ENCODE measurements around the gene ANTKMT. TPM values are rescaled to one million over a fixed set of nuclear protein-coding genes. Genes with fewer than 3 reads are reported as not detected.

ANTKMT gene
- polyA plus RNA-seq, 1 donor from 2014 or later = 73.4 TPM

GRCh38 chr16:760545-761343 is 39.8 kb downstream of the ANTKMT start, which contains the start of gene MSLN:
MSLN (plus strand) TSS chr16:760734; CDS start chr16:762681, 1,947 bp downstream.
- Histone ChIP-seq H3K9me2 (ENCODE audit: insufficient read depth, low read length) (no peaks in the 10 kb centered on the region), H3K79me2 (replicated peaks; ENCODE audit: insufficient read depth, low read length) (no peaks in the 10 kb centered on the region), H3F3A (ENCODE audit: insufficient read depth, low read length, poor library complexity, severe bottlenecking) (no peaks in the 10 kb centered on the region), H4K20me1 (ENCODE audit: insufficient read depth) (no peaks in the 10 kb centered on the region), H3K4me2 (ENCODE audit: low read length) (no peak within 1 kb of the TSS), H2AFZ (ENCODE audit: low read depth, low read length) (no peak within 1 kb of the TSS), H3K9me3 (ENCODE audit: low read length) (peaks cover 4% of the 10 kb centered on the region), H3K36me3 (ENCODE audit: insufficient read depth, low read length) (no peaks in the 10 kb centered on the region), H3K27ac (ENCODE audit: low read length) (no peak within 1 kb of the TSS), H3K27me3 (ENCODE audit: insufficient read depth, low read depth, low read length) (no peaks in the 10 kb centered on the region), H3K9ac (ENCODE audit: low read length) (no peak within 1 kb of the TSS), H3K4me3 (ENCODE audit: low read length) (no peak within 1 kb of the TSS)
- TF ChIP-seq POLR2AphosphoS5 (IDR thresholded peaks at IDR 0.05) (no peak), SMC3 (conservative IDR thresholded peaks at IDR 0.05; ENCODE audit: poor library complexity) (no peak), EP300 (conservative IDR thresholded peaks at IDR 0.05; ENCODE audit: poor library complexity, severe bottlenecking) (no peak), MXI1 (conservative IDR thresholded peaks at IDR 0.05; ENCODE audit: poor library complexity, severe bottlenecking) (no peak), EZH2 (IDR thresholded peaks at IDR 0.05; ENCODE audit: borderline replicate concordance, insufficient read depth, low read length, poor library complexity, severe bottlenecking) (no peak), RAD21 (conservative IDR thresholded peaks at IDR 0.05) (no peak), REST (IDR thresholded peaks at IDR 0.05; ENCODE audit: borderline replicate concordance) (no peak), TAF1 (IDR thresholded peaks at IDR 0.05; ENCODE audit: low read depth) (no peak)
- TF ChIP-seq, protein P1, sequence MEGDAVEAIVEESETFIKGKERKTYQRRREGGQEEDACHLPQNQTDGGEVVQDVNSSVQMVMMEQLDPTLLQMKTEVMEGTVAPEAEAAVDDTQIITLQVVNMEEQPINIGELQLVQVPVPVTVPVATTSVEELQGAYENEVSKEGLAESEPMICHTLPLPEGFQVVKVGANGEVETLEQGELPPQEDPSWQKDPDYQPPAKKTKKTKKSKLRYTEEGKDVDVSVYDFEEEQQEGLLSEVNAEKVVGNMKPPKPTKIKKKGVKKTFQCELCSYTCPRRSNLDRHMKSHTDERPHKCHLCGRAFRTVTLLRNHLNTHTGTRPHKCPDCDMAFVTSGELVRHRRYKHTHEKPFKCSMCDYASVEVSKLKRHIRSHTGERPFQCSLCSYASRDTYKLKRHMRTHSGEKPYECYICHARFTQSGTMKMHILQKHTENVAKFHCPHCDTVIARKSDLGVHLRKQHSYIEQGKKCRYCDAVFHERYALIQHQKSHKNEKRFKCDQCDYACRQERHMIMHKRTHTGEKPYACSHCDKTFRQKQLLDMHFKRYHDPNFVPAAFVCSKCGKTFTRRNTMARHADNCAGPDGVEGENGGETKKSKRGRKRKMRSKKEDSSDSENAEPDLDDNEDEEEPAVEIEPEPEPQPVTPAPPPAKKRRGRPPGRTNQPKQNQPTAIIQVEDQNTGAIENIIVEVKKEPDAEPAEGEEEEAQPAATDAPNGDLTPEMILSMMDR (IDR thresholded peaks at IDR 0.05; ENCODE audit: poor library complexity, severe bottlenecking) = no peak

- Histone ChIP-seq H3F3A (ENCODE audit: insufficient read depth, low read length, poor library complexity, severe bottlenecking) (no peaks in the 10 kb centered on the region), H3K27me3 (ENCODE audit: insufficient read depth, low read depth, low read length) (no peaks in the 10 kb centered on the region), H3K27ac (ENCODE audit: low read length) (no peak overlapping the region), H3K9me3 (ENCODE audit: low read length) (no peaks in the 10 kb centered on the region), H3K79me2 (replicated peaks; ENCODE audit: insufficient read depth, low read length) (no peaks in the 10 kb centered on the region), H3K4me2 (ENCODE audit: low read length) (no peak overlapping the region), H2AFZ (ENCODE audit: low read depth, low read length) (no peak overlapping the region), H3K4me3 (ENCODE audit: low read length) (no peak overlapping the region), H3K36me3 (ENCODE audit: insufficient read depth, low read length) (no peaks in the 10 kb centered on the region), H3K9ac (ENCODE audit: low read length) (no peak overlapping the region), H4K20me1 (ENCODE audit: insufficient read depth) (no peaks in the 10 kb centered on the region), H3K9me2 (ENCODE audit: insufficient read depth, low read length) (no peaks in the 10 kb centered on the region)
- TF ChIP-seq TAF1 (IDR thresholded peaks at IDR 0.05; ENCODE audit: low read depth) (no peak), EZH2 (IDR thresholded peaks at IDR 0.05; ENCODE audit: borderline replicate concordance, insufficient read depth, low read length, poor library complexity, severe bottlenecking) (no peak), REST (IDR thresholded peaks at IDR 0.05; ENCODE audit: borderline replicate concordance) (no peak), POLR2AphosphoS5 (IDR thresholded peaks at IDR 0.05) (no peak), MXI1 (conservative IDR thresholded peaks at IDR 0.05; ENCODE audit: poor library complexity, severe bottlenecking) (no peak), RAD21 (conservative IDR thresholded peaks at IDR 0.05) (no peak), EP300 (conservative IDR thresholded peaks at IDR 0.05; ENCODE audit: poor library complexity, severe bottlenecking) (no peak), SMC3 (conservative IDR thresholded peaks at IDR 0.05; ENCODE audit: poor library complexity) (no peak)
- TF ChIP-seq, protein P1 (IDR thresholded peaks at IDR 0.05; ENCODE audit: poor library complexity, severe bottlenecking) = no peak
These were observed 40.9 kb downstream of the ANTKMT start for GRCh38 chr16:761625-762513.
